Fibroblast of peridontal ligament (primary cell): Measurements from ENCODE around the gene CDKL1.
"Not testable (repeated sequence)": the region's sequence is repeated elsewhere in the genome, so short reads cannot be mapped to it uniquely, and the experiment has no call there.

Source experiments
- DNase-seq: peaks from one replicate; pipeline ENCODE4 v3.0.0-alpha.2; 2010; ENCODE audit errors: extremely low read depth

CDKL1 gene

DNA sequence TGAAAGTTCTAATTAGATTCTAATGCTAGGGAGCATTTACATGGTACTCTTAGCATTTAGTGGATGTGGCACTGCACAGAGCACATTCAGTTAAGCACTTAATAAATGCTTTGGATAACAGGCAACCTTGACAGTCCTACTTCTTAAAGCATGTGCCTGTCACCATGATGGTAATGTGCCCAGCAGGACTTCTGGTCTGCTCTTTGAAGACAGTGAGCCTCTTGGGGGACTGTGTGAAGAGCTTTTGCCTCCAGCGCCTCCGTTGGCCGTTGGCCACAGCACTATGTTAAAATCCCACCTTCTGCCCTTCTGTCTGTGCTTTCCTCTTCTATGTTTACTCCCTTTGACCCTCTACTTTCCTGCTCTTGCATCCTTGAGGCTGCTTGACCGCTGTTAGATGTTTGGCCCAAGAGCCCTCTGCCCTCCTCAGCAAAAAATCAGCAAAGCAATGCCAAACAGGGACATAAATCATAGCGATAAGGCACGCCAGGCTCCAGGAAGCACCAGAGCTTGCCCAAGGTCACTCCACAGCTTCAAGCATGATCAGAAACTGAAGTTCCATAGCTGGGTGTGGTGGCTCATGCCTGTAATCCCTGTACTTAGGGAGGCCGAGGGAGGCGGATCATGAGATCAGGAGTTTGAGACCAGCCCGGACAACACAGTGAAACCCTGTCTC, 8.3 kb downstream of the CDKL1 start:
- no peak for DNase-seq

DNA sequence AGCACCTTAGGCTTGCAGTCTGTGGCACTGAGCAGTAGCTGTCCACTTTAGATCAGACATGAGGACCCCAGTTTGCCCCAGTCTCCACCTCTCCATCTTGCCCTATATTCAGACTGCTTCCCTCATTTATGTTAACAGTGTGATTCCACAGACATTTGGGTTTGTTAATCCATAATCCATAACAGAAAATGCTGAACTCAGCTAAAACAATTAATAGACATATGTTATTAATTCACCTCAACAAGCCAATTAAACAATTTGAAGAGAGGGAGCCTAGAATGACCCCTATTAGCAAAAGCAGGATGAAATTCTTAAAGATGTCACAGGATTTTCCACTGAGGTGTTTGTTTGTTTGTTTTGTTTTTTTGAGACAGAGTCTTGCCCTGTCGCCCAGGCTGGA, 9.1 kb downstream of the CDKL1 start:
- no peak for DNase-seq

DNA sequence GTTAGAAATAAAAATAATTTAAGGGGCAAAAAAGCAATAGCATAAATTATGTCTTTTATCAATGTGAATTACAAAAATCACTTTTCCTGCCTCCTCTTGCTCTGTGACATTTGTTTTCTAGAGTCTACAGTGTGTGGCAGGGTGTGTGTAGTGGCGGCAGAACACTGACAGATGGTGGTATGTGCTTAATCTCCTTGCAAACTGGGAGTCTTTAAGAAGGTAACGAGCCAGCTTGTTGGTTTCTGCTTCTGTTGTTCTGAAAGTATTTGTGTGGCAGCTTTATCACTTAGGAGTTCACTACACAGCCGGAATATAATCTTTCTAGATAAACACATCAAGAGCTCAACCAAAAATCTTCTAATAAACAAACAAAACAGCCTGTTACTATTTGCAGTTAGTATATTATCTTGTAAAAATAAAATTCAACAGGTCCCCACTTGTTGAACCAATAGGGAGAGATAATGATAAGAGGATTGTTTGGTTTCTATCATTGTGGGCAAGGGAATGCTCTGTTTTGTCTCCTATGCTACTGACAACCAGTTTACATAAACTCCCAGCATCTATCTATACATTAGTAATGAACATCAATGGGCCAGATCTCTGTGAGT, 13.0 kb downstream of the CDKL1 start:
- no peak for DNase-seq

DNA sequence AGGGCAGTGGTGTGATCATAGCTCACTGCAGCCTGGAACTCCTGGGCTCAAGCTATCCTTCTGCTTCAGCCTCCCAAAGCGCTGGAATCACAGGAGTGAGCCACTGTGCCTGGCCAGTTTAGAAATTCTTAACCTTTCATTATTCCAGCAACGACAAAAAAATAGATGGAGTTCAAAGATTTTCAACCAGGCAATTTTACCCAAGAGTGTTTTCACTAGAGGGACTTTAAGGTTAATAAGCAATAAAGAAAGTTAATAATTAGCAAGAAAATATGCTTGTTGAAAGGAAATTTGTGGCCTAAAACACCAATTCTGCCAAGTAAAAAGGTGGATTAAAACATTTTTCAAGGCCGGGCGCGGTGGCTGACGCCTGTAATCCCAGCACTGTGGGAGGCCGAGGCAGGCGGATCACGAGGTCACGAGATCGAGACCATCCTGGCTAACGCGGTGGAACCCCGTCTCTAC, 14.8 kb downstream of the CDKL1 start:
- no peak for DNase-seq

DNA sequence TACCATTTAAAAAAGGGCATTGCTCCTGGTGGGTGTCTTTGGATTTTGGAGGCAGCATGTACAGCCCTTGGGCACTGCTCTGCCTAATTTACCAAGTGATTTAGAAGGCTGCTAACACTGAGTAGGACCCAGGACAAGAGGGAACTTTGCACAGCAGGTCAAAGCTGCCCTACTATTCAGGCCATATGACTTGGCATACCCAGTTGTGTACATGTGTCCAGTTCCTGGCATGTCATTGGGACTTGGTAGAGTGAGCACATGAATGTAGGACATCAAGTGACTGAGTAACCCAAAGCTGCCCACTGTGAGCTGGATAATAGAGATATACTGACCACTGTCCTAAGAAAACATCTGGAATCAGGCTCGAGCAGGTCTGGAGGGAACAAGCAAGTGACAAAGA, 15.7 kb downstream of the CDKL1 start:
- DNase-seq: no peak

DNA sequence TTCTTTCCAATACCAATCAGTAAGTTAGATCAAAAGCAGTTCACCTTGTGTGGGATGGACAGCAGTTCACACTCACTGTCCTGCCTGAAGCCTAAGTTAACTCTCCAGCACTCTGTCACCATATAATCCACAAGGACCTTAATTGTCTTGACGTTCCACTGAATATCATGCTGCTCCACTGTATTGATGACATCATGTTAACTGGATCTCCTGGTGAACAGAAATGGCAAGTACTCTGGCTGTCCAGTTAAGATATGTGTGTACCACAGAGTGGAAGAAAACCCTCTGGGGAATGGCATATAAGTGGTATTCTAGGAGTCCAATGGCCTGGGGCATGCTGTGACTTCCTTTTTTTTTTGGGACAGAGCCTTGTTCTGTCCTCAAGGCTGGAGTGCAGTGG, 16.2 kb downstream of the CDKL1 start:
- no peak for DNase-seq

DNA sequence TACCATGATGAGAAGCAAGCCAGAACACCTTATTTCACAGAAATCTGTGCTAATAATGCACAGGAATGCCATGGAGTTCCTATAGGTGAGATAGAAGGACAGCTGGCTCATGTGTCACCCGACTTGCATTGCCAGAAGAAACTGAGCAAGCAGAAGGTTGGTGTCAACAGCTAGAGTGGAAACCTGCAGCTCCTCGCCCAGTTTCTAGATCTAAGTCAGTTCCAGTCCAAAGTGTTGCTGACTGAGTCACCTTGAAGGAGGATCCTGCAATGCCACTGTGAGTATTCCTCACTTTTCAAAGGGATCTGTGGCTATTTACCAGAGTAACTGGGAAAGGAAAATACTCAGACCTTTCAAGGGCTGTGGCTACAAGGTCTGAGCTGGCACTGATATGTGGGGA, 17.1 kb downstream of the CDKL1 start:
- DNase-seq: no peak

DNA sequence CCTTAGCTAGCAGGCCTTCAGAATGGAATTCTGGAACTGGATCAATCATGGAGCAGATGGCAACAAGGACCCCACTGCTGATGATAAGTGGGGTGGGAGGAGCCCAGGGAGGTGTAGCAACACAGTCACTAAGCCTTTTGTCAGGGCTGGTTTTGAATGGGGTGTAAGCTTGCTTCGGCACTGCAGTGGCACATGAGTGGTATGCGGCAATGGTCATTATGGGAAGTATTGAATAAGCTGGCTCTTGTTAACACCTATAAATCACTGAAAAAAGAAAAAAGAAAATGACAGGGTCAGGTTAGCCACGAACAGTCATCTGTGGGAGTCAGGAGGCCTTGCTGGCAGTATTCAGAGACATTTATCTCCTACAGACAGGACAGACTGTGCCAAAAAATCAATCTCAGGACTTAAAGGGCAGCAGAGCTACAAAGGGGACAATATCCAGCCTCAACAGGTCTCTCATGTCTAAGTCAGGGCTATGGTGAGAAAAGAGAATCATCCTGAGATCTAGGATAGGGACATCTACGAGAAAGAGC, 19.1 kb downstream of the CDKL1 start:
- DNase-seq: no peak

DNA sequence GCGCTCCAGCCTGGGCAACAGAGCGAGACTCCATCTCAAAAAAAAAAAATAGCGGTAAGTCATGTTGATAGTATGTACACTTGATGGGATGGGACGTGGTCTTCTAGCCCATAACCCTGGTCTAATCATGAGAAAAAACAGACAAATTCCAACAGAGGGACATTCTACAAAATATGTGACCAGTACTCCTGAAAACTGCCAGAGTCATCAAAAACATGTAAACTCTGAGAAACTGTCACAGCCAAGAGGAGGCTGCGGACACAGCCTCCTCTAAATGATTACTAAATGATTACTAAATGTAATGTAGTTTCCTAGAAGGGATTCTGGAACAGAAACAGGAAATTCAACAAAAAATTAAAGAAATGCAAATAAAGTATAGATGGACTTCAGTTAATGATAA, 20.9 kb downstream of the CDKL1 start:
- DNase-seq: no peak

DNA sequence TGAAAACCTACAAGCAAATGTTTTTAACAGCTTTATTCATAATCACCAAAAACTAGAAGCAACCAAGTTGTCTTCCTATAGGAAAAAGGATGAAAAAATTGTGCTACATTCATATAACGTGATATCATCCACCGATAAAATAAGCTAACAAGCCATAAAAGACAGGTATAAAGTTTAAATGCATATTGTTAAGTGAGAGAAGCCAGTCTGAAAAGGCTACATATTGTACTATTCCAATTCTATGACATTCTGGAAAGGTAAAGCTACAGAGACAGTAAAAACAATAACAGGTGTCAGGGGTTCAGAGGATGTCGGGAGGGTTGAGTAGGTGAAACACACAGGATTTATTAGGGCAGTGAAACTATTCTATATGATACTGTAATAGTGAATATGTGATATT, 22.7 kb downstream of the CDKL1 start:
- DNase-seq: no peak

DNA sequence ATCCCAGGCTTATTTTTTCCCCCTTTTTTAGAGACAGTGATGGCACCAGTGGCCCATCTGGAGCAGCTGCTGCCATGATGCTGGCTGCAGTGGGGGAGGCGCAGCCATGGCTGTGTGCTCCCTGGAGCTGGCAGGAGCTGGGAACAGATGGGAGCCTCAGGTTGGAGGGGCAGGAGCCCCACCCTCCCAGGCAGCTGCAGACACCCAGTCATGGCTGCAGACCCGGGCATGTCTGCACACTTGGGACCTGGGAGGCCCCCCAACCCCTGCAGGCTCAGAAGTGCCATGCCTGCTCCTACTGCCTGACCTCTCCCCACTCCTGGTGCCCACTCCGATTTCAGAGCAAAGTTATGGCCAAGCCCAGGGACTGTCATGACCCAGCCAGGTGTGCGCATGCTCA, 25.1 kb downstream of the CDKL1 start:
- no peak for DNase-seq

DNA sequence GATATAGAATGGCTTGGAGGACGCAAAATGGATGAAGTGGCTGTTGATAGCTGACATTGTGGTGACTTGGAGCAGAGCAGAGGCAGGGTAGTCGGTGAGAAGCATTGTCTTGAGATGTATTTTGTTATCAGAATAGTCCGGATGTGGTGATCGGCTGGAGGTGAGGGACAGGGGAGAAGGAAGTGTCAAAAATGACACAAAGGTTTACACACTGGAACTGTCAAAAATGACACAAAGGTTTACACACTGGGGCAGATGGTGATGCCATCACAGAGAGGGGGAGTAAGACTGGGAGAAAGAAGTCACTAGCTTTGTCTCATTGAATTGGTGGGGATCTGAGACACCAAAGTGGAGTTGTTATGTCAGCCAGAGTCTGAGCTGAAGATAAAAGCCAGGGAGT, 30.1 kb downstream of the CDKL1 start:
- DNase-seq: no peak

DNA sequence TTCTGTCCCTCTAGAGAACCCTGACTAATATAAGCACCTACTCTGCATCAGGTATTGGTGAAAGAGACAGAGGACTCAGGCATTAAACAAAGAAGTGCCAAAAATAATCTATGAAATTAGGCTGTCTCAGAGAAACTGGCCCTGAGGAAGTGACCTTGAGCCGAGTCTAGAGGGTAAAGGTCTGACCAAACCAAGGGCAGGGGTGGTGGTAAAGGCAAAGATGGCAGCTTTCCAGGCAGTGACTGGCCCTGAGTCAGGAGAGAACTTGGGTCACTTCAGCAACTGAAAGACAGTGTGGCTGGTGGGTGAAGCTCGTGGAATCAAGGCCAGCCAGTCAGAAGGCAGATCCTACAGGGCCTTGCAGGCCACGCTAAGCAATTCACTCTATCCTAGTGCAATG, 30.6 kb downstream of the CDKL1 start:
- DNase-seq: no peak

DNA sequence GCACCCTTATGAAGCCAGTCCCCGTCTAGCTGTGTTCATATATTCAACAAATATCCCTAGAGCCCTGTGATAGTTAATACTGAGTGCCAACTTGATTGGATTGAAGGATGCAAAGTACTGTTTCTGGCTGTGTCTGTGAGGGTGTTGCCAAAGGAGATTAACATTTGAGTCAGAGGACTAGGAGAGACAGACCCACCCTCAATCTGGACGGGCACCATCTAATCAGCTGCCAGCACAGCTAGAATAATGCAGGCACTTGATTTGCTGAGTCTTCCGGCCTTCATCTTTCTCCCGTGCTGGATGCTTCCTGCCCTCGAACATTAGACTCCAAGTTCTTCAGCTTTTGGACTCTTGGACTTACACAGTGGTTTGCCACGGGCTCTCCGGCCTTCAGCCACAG, 31.1 kb downstream of the CDKL1 start:
- not testable (repeated sequence) for DNase-seq

DNA sequence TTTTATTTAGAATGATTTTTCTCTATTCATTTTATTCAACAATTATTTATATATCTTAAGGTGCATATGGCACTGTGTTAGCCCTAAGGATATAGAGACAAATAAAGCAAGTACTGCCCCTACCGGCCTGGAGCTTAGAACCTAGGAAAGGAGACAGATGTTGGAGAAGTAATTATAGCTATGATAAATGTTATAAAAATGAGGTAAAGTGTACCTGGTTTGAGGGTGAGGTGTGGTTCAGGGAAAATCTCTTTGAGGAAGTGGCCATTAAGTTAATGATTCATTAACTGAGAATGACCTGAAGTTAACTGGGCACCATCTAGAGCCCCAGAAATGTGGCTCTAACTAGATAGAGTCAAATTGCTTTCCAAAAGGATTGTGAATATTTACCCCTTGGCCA, 31.9 kb downstream of the CDKL1 start:
- DNase-seq: no peak

DNA sequence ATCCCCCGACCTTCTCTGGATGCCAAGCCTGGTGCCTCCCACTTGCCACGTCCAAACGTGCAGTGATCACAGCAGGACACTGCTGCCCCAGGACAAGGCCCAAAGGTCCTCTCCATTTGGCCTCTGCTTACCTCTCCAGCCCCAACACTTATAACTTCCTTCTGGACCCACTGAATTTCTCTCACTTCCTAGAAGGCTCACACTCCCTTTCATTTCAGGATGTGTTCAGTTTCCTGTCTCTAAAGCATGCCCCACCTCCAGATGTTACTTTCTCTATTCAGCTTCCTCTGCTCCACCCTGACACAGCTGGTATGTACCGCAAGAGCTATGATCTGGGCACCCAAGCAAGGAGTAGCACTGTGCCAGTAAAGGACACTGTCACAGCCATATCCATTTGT, 33.0 kb downstream of the CDKL1 start:
- peak; percentile 27 for DNase-seq

DNA sequence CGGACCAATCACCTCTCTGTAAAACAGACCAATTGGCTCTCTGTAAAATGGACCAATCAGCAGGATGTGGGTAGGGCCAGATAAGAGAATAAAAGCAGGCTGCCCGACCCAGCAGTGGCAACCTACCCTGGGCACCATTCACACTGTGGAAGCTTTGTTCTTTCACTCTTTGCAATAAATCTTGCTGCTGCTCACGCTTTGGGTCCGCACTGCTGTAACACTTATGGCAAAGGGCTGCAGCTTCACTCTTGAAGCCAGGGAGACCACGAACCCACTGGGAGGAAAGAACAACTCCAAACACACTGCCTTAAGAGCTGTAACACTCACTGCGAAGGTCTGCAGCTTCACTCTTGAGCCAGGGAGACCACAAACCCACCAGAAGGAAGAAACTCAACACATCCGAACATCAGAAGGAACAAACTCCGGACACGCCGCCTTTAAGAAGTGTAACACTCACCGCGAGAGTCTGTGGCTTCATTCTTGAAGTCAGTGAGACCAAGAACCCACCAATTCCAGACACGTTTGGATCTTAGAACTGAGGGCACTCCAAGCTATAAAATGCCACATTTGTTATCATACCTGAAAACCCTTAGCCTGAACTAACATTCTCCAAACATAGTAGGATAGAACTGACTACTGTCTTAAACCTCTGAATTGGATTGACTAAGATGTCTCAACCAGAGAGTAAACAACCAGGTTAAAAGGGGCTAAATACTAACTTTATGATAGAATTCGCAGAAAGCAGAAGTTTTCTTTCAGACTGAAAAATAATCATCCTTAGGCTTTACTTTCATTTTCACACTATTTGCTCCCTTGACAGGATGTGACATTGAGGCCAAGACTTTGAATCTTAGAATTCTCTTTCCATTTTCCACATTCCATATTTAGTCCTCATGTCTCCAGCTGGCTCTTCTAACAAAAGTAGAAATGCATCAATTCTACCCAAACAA, 33.6 kb downstream of the CDKL1 start:
- peak; percentile 42 for DNase-seq

DNA sequence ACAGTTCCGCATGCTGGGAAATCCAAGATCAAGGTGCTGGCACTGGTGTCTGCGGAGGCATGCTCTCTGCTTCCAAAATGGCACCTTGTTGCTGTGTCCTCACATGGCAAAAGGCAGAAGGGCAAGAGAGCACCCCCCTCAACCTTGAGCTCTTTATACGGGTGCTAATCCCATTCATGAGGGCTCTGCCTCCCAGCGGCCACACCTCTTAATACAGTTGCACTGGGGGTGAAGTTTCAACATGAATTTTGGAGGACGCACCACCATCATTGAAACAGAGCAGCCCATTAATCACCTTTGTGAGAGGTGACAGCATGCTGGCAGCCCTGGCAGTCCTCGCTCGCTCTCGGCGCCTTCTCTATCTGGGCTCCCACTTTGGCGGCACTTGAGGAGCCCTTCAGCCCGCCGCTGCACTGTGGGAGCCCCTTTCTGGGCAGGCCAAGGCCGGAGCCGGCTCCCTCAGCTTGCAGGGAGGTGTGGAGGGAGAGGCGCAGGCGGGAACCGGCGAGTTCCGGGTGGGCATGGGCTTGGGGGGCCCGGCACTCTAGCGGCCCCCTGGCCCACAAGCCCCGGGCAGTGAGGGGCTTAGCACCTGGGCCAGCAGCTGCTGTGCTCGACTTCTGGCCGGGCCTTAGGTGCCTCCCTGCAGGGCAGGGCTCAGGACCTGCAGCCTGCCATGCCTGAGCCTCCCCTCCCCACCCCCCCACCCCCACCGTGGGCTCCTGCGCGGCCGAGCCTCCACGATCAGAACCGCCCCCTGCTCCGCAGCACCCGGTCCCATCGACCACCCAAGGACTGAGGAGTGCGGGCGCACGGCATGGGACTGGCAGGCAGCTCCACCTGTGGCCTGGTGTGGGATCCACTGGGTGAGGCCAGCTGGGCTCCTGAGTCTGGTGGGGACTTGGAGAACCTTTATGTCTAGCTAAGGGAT, 34.9 kb downstream of the CDKL1 start:
- not testable (repeated sequence) for DNase-seq

DNA sequence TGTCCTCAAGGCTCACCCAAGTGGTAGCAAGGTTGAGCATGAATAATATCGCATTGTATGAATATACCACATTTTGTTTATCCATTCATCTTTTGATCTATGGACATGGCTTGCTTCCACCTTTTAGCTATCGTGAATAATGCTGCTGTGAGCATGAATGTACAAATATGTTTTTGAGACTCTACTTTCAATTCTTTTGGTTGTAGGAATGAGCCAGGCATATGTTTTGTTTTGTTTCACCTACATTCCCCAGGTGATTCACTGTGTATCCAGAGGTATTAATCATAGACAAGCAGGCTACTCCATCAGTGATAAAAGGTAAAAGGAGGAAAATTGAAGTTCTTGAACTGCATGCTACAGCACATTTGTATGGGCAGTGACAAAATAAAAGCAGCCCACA, 35.8 kb downstream of the CDKL1 start:
- no peak for DNase-seq

DNA sequence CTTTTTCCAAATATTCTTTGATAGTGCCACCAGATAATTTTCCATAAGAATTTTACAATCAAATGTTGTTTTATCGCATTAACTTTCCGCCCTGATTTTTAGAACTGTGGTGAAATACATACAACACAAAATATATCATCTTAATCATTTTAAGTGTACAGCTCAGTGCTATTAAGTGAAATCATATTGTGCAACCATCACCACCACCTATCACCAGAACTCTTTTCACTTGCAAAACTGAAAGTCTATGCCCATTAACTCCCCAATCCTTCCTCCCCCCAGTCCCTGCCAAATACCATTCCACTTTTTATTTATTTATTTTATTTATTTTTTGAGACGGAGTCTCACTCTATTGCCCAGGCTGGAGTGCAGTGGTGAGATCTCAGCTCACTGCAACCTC, 36.6 kb downstream of the CDKL1 start:
- DNase-seq: no peak

DNA sequence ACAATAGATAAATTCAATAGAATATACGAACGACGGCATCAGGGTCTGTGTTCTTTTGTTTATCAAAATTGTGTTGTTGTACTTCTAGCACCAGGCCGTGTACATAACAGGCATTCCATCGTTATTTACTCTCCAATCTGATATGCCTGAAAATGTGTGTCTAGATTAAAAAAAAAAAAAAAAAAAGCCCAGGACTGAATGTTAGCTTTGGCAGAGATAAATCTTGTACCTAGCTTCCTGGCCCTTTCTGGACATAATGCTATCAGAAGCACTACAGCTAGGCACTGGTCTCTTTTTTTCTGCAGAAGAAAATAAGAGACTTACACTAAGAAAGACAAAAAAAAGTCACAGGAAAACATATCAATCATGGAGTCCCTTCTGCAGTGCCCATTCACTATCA, 37.0 kb downstream of the CDKL1 start:
- no peak for DNase-seq
